ENCODE measurements around the gene WFIKKN2.
"Not testable (repeated sequence)": the region's sequence is repeated elsewhere in the genome, so short reads cannot be mapped to it uniquely, and the experiment has no call there.

The WFIKKN2 gene

DNA sequence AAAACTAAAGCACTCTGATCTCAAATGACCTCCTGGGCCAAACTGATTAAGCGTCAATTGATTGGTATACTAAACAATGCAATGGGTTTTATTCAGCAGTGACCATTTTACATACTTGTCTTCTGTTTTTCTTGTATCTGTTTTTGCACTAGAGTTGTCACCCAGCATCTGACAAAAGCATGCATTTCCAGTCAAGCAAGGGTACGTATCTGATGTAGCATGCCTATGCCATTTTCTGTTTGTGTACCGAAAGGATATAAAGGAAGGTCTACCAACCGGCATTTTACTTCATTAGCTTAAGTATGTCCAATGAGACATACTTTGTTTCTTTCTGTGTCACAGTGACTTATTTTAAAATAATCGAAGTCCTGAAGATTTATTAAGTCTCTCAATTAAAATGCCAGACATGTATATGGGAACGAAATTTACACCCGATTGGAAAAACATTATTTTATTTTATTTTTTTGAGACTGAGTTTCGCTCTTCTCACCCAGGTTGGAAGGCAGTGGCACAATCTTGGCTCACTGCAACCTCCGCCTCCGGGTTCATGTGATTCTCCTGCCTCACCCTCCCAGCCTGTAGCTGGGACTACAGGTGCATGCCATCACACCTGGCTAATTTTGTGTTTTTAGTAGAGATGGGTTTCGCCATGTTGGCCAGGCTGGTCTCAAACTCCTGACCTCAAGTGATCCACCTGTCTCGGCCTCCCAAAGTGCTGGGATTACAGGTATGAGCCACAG, 23.3 kb downstream of the WFIKKN2 start:
- FAIRE-seq, result no peak

DNA sequence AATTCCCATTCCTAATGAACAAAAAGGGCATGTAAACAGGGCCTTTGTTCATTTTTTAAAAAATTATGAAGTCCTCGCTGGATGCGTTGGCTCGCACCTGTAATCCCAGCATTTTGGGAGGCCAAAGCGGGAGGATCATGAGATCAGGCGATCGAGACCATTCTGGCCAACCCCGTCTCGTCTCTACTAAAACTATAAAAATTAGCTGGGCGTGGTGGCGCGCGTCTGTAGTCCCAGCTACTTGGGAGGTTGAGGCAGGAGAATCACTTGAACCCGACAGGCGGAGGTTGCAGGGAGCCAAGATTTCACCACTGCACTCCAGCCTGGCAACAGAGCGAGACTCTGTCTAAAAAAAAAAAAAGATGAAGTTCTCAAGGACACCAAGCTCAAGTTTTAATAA, 24.3 kb downstream of the WFIKKN2 start:
- FAIRE-seq, result not testable (repeated sequence)

DNA sequence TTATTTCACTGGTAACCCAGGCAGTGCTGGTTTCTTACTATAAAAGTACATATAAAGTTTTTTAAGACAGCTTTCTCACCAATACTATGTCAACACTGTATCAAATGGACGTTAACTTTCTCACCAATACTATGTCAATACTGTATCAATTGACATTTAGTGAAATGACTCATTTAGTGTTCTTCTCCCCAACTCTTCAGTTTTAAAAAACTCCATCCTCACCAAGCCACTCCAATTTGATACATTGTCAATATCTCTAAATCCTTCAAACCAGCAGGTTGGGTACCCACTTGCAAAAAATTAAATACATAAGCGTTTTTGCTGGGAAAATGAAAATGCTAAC, 25.9 kb downstream of the WFIKKN2 start:
- no peak for FAIRE-seq

DNA sequence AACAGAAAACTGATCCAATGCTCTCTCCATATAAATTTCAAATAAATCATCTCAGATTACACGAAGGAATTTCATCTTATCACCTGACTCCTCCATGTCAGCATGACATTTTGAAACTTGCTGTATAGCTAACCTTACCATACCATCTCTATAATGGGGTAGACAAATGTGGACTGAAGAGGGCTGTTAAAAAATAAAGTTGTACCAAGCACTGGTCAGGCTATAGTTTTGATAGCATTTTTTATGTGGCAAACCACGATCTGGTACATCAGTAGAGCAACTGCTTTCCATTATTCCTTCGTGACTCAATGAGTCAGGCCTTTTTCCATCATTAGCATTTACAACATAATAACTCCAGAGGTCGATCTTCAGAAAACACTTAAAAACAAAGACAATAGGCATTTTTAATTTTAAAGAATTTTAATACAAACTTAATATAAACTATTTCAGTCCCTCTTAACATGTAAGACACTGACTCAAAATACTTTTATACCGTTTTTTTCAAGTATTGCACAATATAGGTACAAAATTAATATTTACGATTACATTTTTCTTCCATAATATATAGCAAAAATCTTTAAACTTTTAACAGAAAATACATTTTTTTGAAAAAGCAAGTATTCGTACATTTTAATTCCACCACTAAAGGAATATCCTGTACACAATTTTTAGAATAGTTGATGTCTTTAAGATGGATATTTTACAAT, 26.6 kb downstream of the WFIKKN2 start:
- no peak for FAIRE-seq

DNA sequence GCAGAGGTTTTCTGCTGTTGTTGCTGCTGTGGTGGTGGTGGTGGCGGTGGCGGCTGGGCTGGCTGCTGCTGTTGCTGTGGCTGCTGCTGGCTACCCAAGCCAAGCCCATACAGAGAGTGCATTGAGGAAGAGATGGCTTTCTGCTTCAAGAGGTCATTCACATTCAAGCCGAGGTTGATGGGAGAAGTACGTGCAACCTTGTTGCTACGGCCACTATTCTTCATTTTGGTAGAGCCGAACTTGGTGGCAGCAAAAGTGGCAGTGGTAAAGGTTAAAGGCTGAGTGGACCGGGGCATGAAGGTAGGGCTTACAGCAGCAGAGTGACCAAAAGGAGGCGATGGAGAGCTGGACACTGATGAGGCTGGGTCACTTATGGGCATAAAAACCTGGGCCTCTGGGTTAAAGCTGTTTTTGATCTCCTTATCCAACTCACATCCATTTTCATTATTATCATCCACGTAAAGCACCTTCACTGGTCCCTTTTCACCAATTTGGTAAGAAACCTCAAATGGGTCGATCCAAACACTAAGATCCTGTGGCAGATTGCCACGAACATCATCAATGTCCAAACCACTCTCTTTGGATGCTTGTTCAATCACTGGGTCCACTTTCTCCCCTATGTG, 27.9 kb downstream of the WFIKKN2 start:
- FAIRE-seq, result no peak

DNA sequence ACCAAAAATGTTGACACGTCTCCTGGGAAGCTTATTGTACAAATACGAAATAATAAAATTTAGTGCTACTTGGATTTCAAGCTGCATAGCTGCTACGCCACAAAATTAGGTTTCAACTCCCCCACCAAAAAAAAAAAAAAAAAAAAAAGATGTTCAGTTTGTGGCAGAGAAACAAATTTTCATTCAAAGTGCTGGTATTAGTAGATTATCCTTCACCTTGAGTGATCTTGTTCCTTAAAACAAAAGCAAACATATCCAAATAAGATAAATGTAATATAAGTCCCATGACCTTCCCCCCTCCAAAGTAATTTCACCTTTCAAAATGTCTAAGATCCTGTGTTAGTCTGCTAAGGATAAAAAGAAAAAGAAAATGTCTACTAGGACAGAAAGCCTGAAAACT, 28.5 kb downstream of the WFIKKN2 start:
- FAIRE-seq, result no peak

DNA sequence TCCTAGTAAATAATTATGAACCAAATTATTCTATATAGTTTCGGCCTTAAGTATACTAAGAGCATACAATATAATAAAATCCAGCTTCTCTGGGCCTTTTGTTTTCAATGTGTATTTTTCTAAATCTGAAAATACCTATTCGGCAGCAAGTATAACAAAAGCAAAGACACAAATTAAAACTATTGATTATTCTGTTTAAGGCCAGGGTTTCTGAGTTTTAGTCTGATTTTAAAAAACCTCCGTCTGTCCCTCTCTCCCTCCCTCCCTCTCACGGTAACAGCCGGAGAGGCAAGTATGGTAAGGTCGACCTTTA, 29.3 kb downstream of the WFIKKN2 start:
- no peak for FAIRE-seq

DNA sequence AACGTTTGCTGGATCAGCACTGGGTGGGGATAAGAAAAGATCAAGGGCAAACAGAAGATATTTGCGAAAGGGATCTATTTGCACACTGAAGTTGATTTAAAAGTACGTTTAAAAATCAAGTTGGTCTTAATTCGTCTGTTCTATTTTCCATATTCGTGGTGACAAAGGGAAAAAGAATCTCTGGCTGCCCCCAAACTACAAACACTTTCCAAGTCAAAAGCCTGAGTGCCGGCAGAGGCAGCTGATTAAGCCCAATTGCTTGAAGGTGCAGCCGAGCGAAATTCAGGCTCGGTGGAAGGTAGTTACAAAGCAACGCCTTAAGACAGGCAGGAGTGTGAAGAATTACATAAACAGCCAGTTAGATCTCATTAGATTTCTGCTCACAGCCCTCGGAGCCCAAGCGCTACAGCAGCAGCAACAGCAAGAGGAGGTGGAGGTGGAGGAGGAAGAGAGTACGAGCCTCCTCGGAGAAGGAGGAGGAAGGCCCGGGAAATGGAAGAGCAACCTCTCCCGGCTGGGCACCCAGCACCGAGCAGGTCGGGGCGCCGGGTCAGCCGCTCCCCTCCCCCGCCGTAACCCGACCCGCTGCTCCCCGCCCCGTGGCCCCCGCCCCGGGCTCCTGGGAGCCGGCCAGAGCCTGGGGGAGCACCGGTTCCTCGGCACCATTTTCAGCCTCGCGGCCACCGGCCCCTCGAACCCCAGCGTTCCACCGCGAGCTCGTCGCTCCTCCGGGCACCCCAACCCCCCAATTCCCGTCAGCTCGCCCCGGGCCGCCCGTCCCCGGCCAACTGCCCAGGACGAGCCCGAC, 29.9 kb downstream of the WFIKKN2 start:
- FAIRE-seq, result no peak

DNA sequence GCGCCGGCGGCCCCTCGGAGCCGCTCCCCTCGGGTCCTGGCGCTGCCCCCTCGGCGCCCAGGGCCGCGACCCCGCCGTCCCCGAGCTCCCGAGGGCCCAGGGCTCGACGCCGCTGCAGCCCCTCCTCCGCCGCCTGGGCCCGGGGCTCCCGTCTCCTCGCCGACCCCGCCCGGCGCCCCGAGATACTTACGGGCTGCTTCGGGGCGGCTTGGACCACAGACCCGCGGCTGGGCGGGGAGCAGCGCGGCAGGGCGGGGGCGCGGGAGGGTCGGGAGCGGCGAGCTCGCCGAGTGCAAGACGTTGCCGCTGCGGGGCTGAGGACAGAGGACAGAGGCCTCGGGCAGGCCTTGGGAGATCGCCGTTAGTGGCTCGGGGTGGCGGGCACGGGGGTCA, 30.5 kb downstream of the WFIKKN2 start:
- no peak for FAIRE-seq

DNA sequence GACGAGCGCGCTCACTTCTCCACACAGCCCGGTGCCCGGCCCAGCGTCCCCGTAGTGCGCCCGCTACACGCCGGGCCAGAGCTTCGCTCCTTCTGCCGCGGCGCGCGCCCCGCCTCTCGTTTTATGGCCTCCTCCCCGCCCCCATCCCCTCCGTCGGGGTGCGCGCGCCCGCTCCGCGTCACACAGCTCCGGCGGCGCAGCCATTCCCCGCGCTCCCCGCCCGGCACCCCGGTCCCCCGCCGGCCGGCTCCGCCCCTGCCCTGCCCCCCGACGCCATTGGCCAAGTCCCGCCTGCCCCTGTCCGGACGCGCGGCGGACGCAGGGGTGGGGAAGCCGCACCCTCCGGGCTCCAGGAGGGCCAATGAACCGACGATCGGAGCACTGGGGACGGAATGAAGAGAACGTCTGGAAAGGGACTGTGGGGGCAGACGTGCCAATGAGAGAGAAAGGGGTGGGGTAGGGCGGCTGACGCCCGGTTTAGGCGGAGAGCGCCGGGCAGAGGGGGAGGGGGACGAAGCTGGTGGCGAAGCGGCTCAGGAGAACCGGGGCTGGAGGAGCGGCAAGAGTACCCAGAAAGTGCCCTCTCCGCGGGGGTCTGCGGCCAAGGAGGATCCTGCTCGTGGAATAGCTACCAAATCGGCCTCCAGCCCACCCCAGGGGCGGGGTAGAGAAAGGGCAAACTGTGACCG, 31.0 kb downstream of the WFIKKN2 start, which contains the start of gene TOB1:
TSS of gene TOB1 (minus strand) at position 94 of the 689 bp plus-strand sequence. CDS start 2,337 bp downstream, outside the sequence.
- no peak for FAIRE-seq

DNA sequence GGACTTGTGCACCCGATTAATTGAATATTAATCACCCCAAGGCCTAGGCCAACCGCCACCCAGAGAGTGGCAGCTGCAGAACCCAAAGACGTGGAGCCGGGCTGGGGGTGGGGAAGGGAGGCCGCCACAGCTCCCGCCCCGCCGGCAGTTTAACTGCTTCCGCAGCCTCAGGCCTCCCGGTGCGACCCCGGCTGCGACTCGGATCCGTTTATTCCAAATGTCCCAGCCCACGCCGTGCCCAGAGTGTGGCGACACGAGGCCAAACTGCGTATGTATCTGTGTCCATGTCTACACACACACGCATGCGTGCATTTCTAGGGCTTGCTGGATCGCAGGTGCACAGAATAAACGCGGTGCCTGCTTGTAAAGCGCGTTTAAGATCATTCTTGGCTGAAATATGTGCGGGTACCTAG, 31.6 kb downstream of the WFIKKN2 start:
- FAIRE-seq, result no peak

DNA sequence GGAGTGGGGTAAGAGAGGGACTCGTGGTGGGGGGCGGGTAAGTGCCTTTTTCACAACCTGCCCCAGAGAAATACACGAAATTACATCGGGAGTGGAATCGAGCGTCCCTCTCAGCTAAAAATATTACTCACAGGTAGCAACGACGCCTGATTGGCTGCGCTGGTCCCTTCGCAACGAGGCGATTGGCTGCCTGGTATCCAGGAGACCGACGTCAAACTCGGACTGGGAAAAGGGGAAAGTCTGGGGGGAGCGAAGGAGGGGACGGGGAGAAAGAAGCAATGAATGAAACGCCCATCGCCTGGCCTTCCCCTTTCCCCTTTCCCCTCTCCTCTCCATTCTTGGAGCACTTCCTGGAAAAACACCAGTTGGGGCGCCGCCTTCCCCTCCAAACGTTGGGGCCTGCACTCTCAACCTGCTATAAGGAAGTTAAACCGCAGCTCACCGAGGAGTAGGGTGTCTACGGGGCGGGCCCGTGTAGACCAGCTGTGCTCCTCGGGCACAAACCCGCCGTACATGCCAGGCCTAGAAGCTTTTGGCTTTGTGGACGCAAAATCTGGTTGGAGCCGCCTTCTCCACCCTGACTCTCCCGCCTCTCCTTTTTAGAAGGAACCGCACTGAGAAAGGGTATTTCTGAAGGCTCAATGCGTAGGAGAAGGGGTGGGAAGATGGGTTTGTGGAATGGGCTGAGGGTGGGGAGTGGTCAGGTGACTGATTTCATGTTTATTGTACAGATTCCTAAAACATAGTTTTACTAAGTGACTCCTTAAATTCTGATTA, 32.2 kb downstream of the WFIKKN2 start:
- FAIRE-seq, result no peak

DNA sequence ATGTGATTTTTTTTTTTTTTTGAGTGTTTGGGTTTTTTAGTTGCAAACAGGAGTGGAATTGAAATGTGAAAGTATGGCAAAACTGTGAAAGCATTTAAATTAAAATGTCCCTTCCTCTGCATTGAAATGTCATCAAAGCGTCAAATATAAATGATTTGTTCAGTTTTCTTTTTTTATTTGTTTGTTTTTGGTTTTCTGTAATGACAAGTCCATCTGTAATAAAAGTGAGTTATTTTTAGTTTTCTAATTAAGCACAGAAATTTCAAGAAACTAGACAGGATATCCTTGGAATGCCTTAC, 32.7 kb downstream of the WFIKKN2 start:
- FAIRE-seq, result no peak

DNA sequence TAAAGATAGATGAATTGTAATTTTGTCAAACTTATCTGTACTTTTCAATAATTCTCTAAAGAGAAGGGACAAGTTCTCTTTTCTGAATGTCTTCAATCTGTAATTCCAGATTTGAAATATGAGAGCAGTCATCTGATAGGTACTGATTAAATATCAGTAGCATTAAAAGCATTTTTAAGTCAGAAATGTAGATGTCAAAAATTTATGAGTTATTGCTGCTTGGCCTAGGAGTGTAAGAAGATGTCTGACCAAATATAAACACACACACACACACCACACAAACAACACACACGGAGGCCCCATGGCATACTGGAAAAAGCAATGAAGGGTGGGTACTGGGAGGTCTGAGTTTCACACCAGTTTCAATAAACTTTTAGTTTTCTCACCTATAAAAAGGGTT, 33.2 kb downstream of the WFIKKN2 start:
- FAIRE-seq, result no peak

DNA sequence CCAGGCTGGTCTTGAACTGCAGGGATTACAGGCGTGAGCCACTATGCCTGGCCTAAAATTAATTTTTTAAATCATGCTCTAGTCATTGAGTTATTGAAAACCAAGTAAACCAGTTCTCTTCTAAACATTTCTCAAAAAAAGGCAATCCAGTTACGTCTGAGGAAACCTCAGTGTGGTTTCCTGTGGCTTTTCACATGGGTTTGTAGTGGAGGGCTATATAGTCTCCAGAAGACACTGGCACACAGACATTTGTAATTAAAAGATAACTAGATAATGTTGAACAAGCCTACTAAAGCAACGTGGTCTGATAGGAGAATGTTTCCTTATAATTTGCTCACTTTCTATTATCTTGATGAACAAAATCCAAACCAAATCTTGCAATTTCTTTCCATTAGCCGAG, 36.0 kb downstream of the WFIKKN2 start:
- no peak for FAIRE-seq

DNA sequence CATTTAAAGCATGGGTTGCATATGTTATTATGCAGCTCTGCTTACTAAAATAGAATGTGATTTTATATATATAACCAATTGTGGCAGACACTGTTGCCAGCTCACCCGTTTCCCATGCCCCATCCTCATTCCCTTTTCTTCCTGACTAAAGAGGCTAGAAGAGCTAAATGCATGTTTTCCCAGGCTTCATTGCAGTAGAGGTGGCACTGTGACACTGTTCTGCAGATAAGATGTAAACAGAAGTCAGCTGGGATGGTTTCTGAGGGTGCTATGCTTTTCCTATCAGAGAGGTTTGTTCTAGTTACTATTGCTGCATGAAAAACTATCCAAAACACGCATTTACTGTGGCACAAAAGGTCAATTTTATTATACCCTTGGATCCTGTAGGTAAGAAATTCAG, 36.5 kb downstream of the WFIKKN2 start:
- FAIRE-seq, result no peak

DNA sequence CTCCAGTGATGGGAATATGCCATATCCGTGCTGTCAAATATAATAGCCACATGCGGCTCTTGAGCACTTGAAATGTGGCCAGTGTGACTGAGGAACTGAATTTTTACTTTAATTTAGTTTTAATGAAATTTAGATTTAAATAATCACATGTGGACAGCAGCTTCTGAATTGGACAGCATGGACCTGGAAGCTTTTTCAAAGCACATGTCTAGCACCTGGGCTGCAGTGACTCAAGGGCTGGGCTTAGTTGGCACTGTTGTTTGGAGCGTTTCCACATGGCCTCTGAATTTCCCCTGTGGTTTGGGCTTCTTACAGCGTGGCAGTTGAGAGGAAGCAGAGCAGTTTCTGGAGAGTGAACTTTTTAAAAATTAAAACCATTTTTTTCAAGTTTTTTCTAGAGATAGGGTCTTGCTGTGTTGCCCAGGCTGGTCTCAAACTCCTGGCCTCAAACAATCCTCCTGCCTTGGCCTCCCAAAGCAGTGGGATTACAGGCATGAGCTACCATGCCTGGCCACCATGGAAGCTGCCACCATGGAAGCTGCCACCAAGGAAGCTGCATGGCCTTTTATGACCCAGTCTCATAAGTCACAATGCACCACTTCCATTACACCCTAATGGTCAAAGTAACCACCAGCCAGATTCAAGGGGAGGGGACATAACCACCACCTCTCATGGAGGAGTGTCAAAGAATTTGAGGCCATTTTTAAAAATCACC, 37.5 kb downstream of the WFIKKN2 start:
- no peak for FAIRE-seq

DNA sequence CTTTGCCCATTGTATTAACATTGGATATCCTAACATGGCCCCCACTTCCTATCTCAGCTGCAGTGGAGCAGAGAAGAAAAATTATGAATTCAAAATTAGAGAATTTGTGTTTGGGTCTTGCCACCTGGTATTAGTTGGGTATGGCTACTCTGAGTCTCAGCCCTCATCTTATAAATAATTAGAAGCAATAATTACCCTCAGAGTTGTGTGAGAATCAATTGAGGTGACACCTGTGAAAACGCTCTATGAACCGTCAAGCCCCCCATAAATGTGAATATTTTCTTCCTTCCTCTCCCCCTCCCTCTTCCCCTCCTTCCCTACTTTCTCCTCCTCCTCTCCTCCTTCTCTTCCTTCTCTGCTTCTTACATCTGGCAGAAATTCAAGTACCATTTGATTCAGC, 39.7 kb downstream of the WFIKKN2 start:
- FAIRE-seq, result no peak

DNA sequence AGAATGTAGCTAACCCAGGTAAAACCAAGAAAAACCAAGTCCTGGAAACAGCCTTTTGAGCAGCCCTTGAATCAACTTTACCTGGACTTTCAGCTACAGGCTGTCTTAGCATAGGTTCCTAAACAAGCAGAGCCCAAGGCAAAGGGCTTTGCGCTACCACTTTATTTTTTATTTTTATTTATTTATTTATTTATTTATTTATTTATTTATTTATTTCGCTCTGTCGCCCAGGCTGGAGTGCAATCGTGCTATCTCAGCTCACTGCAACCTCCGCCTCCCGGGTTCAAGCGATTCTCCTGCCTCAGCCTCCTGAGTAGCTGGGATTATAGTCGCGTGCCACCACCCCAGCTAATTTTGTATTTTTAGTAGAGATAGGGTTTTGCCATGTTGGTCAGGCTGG, 41.7 kb downstream of the WFIKKN2 start:
- FAIRE-seq, result not testable (repeated sequence)

DNA sequence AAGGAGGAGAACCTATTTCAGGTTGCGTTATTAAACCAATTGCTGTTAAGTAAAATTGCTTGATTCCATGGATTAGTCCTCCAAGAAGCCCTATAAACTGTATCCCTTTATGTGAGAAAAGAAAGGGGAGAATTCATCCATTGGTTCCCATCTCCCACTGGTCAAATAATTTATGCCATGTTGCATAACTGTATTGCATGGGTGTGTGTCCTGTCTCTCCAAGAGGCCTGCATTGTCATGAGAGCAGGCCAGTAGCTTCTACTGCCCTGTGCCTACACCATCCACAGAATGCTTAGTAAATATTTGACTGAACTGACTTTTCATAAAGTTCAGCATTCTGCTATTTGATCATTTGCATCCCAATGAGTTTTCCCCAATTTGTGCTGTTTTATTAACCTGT, 42.5 kb downstream of the WFIKKN2 start:
- no peak for FAIRE-seq

DNA sequence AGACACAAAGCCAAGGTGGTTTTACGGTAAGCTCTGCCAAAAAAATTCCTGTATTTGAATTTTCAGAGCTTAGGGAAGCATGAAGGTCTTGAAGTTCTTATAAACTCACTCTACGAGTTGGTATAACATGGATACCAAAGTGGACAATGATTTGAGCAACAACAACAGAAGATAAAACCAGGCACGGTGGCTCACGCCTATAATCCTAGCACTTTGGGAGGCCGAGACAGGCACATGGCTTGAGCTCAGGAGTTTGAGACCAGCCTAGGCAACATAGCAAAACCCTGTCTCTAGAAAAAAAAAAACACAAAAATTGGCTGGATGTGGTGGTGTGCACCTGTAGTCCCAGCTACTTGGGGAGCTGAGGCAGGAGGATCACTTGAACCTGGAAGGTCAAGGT, 43.7 kb downstream of the WFIKKN2 start:
- no peak for FAIRE-seq

DNA sequence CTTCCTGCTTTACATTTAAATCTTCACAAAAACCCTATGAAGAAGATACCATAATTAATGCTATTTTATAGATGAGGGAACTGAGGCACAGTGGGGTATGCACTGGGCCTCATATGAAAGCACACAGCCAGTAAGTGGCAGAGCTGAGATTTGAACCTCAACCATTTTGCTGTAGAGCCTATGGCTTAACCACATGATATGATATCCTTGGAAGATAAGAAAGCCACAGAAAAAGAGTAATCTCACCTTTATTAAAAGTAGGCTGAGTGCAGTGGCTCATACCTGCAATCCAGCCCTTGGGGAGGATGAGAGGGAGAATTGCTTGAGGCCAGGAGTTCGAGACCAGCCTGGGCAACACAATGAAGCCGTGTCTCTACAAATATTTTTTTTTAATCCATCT, 45.8 kb downstream of the WFIKKN2 start:
- FAIRE-seq, result no peak

Data from colon (tissue), 2 donors.